ENCODE results near the gene UFD1. TPM values are rescaled to one million over a fixed set of nuclear protein-coding genes. Genes with fewer than 3 reads are reported as not detected.

Gene UFD1
- total and polyA plus RNA-seq, 4 donors, result 23.1 to 111 (median 70.0) TPM

GRCh38 chr22:19453718-19454117 lies 25.3 kb downstream of the UFD1 start:
- H3K27me3 ChIP-seq (ENCODE audit: control insufficient read depth in 3 of 3, insufficient read depth in 3 of 3, low read length in 2 of 3), result no peaks in the 10 kb centered on the region
- 96 to 100% methylated on average over 5 of the region's 5 CpGs for WGBS, 2 donors
- no peak for DNase-seq
- peaks cover 22 to 44% (median 33%) of the 10 kb centered on the region in 4 donors for H3K36me3 ChIP-seq (ENCODE audit: control insufficient read depth in 4 of 4, insufficient read depth in 4 of 4, low read length in 4 of 4)
- H3K4me3 ChIP-seq, result no peak overlapping the region
- peaks cover 0 to 5% (median 0%) of the 10 kb centered on the region in 5 donors for H3K4me1 ChIP-seq (ENCODE audit: control insufficient read depth in 5 of 5, insufficient read depth in 5 of 5, low read length in 5 of 5)
- no peak overlapping the region for H3K27ac ChIP-seq (ENCODE audit: low read depth in 1 of 2, low read length in 1 of 2)
- no peak for ATAC-seq (ENCODE audit: insufficient read depth, low FRiP score)
- no peak for TF ChIP-seq CTCF (IDR thresholded peaks at IDR 0.05; ENCODE audit: control extremely low read depth, extremely low read depth)
- H3K9me3 ChIP-seq (ENCODE audit: control insufficient read depth in 4 of 4, insufficient read depth in 3 of 4, low read length in 3 of 4), result no peaks in the 10 kb centered on the region
- H3K9ac ChIP-seq (ENCODE audit: insufficient read depth in 1 of 2, low read length in 2 of 2), result no peak overlapping the region

GRCh38 chr22:19451570-19451969 lies 27.4 kb downstream of the UFD1 start:
- peaks cover 0 to 15% (median 2%) of the 10 kb centered on the region in 5 donors for H3K4me1 ChIP-seq (ENCODE audit: control insufficient read depth in 5 of 5, insufficient read depth in 5 of 5, low read length in 5 of 5)
- H3K9me3 ChIP-seq (ENCODE audit: control insufficient read depth in 4 of 4, insufficient read depth in 3 of 4, low read length in 3 of 4), result no peaks in the 10 kb centered on the region
- no peaks in the 10 kb centered on the region for H3K27me3 ChIP-seq (ENCODE audit: control insufficient read depth in 3 of 3, insufficient read depth in 3 of 3, low read length in 2 of 3)
- no peak overlapping the region for H3K4me3 ChIP-seq
- H3K27ac ChIP-seq (ENCODE audit: low read depth in 1 of 2, low read length in 1 of 2), result no peak overlapping the region
- no peak overlapping the region for H3K9ac ChIP-seq (ENCODE audit: insufficient read depth in 1 of 2, low read length in 2 of 2)
- WGBS, 2 donors, result 99 to 100% methylated on average over 4 of the region's 4 CpGs
- DNase-seq (no peak), ATAC-seq (ENCODE audit: insufficient read depth, low FRiP score) (no peak)
- peaks cover 14 to 35% (median 23%) of the 10 kb centered on the region in 4 donors for H3K36me3 ChIP-seq (ENCODE audit: control insufficient read depth in 4 of 4, insufficient read depth in 4 of 4, low read length in 4 of 4)
- no peak for TF ChIP-seq CTCF (IDR thresholded peaks at IDR 0.05; ENCODE audit: control extremely low read depth, extremely low read depth)

- 86 to 91% methylated on average over 8 of the region's 8 CpGs for WGBS, 2 donors
- H3K4me1 ChIP-seq (ENCODE audit: control insufficient read depth in 5 of 5, insufficient read depth in 5 of 5, low read length in 5 of 5), result peaks cover 3 to 19% (median 10%) of the 10 kb centered on the region in 5 donors
- DNase-seq (no peak), ATAC-seq (ENCODE audit: insufficient read depth, low FRiP score) (no peak)
- no peak overlapping the region for H3K9ac ChIP-seq (ENCODE audit: insufficient read depth in 1 of 2, low read length in 2 of 2)
- no peaks in the 10 kb centered on the region for H3K27me3 ChIP-seq (ENCODE audit: control insufficient read depth in 3 of 3, insufficient read depth in 3 of 3, low read length in 2 of 3)
- H3K36me3 ChIP-seq (ENCODE audit: control insufficient read depth in 4 of 4, insufficient read depth in 4 of 4, low read length in 4 of 4), result peaks cover 6 to 26% (median 17%) of the 10 kb centered on the region in 4 donors
- no peak overlapping the region for H3K27ac ChIP-seq (ENCODE audit: low read depth in 1 of 2, low read length in 1 of 2)
- TF ChIP-seq CTCF (IDR thresholded peaks at IDR 0.05; ENCODE audit: control extremely low read depth, extremely low read depth), result no peak
- H3K9me3 ChIP-seq (ENCODE audit: control insufficient read depth in 4 of 4, insufficient read depth in 3 of 4, low read length in 3 of 4), result no peaks in the 10 kb centered on the region
- no peak overlapping the region for H3K4me3 ChIP-seq
Observed at GRCh38 chr22:19450363-19451175, 28.4 kb downstream of the UFD1 start.
